Germinal center (tissue), 1 donor: ENCODE measurements around the gene PDXK.
"Not testable (repeated sequence)": the region's sequence is repeated elsewhere in the genome, so short reads cannot be mapped to it uniquely, and the experiment has no call there.

Source experiments
- DNase-seq: peaks from one replicate; pipeline ENCODE4 v3.0.0; 2012; ENCODE audit warnings: mixed read lengths, low spot score

Gene PDXK

DNA sequence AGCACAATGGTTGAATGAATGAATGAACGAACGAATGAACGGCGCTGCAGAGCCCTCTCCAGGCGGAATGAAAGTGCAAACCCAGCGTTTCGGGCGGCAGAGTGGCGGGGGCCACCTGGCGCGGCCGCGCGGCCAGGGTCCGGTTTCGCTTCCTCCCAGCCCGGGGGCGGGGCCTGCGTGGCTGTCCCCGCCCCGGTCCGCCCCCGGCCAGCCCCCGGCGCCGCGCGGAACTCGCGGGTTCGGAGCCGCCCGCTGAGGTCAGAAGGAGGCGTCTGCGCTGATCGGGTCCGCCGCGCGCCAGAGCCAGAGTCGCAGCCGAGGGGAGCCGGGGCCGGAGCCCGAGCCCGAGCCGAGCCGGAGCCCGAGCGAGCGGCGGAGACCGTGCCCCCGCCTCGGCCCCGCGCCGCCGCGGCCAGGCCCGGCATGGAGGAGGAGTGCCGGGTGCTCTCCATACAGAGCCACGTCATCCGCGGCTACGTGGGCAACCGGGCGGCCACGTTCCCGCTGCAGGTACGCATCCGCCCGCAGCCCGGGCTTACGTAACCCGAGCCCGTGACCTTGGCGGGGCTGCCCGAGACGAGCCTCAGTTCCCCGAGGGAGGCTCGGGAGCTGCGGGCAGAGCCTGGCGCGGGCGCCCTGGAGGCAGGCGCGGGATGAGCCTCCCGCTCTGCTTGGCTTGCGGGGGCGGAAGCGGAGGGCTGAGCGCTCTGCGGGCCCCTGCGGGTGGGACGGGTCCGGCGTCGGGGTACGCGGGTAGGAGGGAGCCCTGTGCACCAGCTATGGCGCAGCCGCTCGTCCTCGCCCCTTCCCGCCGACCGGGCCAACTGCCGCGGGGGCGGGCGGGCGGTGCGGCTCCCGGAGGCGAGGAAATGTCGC is at the start of gene PDXK:
TSS of gene PDXK (plus strand) at position 258 of the 876 bp plus-strand sequence. CDS start at position 424, 166 bp downstream.
- DNase-seq = peak; percentile 85

DNA sequence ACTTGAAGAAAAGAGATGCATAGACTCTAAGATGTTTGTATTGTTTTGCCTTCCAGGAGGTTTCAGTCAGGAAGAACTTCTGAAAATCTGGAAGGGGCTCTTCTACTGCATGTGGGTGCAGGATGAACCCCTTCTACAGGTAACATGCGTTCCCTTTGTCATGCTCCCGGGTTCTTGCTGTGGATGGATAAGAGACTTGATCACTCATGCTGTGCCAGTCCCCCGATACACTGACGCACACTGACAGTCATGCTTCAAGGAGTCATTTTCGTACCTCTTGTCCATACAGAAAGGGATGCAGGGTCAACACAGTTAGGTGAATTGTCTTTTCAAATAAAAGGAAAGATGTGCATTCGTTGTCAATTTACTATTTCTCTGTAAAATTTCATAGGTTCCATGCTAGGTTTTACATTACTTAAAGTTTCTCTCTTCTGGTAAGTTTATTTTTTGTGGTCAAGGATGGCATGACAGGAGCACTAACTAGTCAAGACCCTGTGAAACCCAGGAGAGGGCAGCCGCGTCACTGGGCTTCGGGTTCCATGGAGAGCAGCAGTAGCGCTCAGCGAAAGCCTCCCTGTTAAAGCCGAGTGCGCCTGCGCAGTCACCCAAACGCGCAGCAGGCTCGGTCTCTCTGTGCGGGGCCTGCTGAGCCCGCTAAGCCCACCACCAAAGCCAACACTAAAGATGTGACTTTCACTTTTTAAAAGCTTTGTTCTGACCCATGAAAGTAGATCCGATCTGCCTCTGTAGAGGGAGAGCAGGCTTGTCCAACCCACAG is 48.9 kb upstream of the PDXK start:
- no peak for DNase-seq

DNA sequence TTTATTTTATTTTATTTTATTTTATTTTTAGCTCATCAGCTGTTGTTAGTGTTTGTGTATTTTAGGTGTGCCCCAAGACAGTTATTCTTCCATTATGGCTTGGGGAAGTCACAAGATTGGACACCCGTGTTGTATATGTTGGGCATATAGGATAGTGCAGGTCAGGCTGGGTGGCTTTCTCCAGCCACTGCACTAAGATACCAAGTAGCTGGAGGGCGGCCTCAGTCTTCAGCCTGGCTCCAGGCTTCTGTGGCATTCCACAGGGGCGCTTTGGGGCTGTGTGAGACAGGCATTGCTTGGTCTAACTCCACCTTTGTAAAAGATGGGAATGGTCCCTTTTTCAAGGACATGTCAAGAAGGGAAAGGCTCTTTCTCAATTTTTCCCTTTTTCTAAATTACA is 43.1 kb upstream of the PDXK start:
- DNase-seq = no peak

DNA sequence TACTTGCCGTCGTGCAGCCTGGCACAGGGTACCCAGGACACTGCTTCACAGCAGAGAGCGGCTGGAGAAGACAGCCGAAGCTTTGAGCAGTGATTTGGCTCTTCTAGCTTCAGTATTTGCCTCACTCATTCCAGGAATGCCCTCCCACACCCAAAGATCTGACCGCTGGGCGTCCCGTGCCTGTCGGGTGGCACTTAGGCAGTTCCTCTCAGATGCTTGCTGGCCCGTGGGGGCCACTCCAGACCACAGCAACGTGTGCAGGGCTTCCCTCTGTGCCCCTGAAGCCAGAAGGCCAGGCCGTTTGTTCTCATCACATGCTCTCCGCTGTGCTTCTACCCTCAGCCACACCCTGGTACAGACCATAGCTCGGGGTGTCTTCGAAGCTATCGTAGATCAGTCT is 42.5 kb upstream of the PDXK start:
- no peak for DNase-seq

DNA sequence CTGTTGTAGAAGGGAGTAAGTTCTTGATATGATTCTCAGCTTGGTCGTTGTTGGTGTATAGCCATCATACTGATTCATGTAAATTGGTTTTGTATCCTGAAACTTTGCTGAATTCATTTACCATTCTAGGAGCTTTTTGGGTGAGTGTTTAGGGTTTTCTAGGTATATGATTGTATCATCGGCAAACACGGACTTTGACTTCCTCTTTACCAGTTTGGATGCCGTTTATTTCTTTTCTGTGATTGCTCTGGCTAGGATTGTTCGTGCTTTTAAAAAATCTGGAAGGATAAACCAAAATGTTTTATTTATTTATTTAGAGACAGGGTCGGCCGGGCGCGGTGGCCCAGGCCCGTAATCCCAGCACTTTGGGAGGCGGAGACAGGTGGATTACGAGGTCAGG is 39.0 kb upstream of the PDXK start:
- DNase-seq = no peak

DNA sequence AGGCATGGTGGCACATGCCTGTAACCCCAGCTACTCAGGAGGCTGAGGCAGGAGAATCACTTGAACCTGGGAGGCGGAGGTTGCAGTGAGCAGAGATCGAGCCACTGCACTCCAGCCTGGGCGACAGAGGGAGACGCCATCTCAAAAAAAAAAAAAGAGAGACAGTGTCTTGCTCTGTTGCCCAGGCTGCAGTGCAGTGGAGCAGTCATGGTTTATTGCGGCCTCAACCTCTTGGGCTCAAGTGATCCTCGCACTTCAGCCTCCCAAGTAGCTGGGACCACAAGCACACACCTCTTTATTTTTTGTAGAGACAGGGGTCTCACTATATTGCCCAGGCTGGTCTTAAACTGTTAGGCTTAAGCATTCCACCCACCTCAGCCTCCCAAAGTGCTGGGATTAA is 38.5 kb upstream of the PDXK start:
- not testable (repeated sequence) for DNase-seq

DNA sequence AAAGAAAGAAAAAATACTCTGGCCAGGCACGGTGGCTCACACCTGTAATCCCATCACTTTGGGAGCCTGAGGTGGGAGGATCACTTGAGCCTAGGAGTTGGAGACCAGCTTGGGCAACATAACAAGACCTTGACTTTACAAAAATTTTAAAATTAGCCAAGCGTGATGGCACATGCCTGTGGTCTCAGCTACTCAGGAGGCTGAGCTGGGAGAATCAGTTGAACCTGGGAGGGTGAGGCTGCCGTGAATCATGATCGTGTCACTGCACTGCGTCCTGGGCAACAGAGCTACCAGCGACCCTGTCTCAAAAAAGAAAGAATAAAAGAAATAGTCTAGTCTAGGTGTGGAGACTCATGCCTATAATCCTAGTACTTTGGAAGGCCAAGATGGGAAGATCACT is 37.3 kb upstream of the PDXK start:
- DNase-seq = no peak

DNA sequence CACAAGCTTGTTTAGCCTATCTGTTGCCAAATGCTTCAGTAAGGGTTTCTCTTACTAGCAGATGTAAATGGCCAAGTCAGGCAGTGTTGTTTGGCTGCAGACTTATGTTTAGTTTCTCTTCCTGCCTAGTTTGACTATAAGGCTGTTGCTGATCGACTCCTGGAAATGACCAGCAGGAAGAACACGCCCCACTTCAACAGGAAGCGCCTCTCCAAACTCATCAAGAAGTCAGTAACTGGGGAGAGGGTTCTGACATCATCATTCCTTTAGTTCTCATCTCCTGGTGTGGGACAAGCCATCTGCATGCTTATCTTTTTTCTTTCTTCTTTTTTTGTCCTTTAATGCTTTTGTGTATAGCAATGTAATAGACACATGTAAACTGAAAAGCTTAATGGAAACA is 34.5 kb upstream of the PDXK start:
- DNase-seq = no peak

DNA sequence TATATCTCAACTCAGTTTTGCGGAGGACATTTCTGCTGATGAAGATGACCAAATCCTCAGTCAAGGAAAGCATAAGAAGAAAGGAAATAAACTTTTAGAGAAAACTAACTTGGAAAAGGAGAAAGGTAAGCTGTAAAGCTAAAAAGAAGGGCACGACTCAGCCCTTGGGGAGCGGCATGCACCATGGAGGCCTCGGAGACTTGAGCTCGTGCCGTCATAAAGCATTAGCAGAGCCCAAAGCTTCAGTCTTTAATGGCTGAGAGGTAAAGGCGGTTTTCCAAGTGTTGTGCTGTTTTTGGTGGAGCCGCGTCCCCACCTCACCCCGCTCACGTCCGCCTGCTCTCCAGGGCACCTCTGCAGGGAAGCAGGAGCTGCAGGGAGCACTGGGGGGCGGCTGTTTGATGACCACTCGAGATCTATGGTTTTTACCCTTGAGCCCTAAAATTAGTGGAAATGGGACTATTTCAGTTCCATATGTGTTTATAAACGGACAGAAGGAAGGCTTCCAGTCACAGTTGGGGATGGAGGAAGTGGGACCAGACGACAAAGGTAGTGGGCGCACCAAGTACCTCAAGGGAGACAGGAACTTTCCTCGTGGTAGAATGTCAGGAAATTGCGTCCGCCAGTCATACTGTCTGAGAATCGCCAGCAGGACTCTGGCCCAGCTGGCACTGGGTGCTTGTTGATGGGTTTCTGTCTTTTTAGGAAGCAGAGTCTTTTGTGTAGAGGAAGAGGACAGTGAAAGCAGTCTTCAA is 31.9 kb upstream of the PDXK start:
- DNase-seq = no peak

DNA sequence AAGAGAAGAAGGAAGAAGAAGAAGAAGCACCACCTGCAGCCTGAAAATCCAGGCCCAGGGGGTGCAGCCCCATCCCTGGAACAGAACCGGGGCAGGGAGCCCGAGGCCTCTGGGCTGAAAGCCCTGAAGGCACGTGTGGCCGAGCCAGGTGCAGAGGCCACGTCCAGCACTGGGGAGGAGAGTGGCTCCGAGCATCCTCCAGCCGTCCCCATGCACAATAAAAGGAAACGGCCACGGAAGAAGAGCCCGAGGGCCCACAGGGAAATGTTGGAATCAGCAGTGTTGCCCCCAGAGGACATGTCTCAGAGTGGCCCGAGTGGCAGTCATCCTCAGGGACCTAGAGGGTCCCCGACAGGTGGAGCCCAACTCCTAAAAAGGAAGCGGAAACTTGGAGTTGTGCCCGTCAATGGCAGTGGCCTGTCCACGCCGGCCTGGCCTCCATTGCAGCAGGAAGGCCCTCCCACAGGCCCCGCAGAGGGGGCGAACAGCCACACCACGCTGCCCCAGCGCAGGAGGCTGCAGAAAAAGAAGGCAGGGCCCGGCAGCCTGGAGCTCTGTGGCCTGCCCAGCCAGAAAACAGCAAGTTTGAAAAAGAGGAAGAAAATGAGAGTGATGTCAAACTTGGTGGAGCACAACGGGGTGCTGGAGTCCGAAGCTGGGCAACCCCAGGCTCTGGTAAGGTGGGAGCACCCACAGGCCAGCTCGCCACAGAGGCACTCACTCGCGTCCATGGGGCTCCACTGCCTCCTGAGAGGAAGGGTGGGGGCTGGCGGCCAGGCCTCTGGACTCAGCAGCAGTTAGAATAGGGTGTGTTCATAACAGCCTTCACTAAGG is 31.1 kb upstream of the PDXK start:
- DNase-seq = peak; percentile 47

DNA sequence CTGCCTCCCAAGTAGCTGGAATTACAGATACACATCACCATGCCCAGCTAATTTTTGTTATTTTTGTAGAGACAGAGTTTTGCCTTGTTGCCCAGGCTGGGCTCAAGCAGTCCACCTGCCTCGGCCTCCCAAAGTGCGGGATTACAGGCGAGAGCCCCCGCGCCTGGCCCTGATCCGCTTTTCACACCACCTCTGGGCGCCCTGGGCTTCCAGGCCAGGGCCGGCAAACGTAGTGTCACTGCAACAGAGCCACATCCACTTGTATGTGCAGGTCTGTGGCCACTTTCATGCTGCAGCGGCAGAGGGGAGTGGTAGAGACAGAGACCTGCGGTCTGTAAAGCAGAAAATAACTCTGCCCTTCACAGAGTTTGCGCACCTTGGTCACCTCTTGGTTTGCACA is 30.0 kb upstream of the PDXK start:
- no peak for DNase-seq

DNA sequence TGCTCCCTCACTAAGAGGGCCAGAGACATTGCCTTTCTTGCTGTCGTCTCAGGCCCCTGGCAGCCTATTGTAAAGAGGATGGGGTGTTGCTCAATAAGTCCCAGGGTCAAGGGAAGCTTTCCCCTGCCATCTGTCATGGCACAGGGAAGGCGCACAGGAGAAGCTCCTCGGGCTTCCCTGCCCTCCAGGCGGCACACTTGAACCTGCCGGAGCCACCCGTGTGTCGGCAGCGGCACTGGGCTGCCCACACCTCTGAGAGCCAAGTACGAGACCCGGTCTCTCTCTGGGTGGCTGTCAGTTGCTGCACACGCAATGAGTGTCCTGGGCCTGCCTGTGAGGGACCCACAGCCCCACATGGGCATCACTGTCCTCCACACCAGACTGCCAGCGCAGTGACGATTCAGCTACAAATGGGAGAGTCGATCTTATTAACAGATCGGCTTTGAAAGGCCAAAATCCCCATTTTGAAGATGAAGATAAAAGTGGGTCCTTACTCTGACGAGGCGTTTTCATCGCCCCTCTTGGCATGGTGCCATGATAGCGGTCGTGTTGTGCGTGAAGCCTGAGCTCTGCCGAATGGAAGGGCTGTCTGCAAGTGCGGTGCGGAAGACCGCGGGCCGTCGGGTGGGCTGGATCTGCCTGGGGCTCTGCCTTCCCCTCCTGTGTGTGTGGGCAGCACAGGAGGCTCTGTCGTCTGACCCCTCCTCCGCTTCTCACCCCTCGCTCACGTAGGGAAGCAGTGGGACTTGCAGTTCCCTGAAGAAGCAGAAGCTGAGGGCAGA is 29.2 kb upstream of the PDXK start:
- DNase-seq = no peak

DNA sequence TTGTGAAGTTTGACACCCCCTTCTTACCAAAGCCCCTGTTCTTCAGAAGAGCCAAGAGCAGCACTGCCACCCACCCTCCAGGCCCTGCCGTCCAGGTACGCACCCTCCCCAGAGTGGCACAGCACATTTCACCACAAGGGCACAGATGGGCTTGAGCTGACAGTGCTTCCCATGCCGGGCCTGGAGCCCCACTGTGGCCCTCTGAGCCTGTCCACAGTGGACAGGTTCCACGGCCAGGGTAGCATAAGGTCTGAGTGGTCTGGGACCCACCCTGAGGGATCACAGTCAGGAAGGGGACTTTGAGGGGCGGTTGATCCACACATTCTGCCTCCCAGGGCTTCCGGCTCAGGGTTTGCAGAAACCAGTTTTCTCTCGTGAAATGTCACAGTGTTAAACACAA is 28.6 kb upstream of the PDXK start:
- DNase-seq = no peak

DNA sequence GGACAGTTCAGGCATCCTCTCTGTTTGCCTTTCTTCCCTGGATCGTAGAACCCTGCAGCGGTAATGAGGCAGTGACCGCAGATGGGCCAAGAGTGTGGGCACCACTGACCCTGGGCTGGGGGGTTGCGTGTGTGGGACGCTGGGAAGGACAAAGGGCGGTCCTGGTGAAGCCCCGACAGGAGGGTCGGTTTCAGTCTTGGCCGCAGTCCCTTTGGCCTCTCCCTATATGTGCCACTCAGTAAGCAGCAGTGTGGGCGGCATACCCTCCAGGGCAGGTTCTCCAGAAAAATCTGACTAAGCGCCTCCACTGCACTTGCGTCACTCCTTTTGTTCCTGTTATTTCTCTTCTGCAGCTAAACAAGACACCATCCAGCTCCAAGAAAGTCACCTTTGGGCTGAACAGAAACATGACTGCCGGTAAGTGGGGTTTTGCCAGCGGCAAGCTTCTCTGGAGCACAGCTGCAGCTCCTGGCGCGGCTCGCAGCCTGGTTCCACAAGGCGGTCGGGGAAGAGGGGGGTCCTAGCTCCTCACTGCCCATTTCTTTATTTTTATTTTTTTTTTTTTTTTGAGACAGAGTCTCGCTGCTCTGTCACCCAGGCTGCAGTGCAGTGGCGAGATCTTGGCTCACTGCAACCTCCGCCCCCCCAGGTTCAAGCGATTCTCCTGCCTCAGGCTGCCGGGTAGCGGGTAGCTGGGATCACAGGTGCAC is 27.7 kb upstream of the PDXK start:
- no peak for DNase-seq

DNA sequence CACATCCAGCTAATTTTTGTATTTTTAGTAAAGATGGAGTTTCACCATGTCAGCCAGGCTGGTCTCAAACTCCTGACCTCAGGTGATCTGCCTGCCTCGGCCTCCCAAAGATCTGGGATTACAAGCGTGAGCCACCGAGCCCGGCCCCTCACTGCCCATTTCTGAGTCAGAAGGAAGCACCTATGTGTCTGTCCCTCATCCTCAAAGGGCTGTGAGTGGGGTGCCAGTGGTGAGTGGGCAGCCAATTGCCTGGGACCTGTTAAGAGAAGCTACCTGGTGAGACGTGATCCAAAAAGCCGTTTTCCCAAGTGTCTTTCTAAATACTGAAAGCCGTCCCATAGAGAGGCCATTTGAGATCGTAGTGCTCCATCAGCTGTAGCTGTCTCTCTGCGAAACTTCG is 27.1 kb upstream of the PDXK start:
- DNase-seq = no peak

DNA sequence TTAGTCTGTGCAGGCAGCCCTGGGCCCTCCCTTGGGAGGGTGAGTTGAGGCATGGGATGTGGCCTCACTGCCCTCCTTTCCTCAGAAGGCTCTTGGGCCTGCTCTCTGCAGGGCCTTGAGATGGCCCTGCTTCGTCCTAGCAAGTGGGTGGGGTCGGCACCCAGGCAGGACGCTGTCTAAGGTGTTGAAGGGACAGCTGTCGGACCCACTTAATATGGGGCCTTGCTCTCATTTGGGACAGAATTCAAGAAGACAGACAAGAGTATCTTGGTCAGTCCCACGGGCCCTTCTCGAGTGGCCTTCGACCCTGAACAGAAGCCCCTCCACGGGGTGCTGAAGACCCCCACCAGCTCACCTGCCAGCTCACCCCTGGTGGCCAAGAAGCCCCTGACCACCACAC is 26.0 kb upstream of the PDXK start:
- no peak for DNase-seq

DNA sequence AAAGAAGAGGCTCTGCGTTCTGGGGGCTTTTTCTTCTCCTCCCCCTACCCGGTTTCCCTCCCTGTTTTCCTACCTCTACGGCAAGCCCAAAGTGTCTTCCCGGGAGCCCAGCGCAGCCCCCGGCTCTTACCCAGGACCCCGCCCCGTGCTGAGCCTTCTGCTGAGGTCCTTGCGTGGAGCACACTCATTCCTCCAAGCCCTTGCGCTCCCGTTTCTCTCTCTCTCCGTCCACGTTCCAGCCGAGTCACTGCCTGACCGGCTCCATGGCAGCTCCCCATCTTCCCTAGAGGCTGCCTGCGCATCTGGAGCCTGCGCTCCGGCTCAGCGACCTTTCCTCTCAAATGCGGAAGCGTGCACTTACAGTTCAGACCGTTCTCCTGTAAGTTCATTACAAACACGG is 24.9 kb upstream of the PDXK start:
- no peak for DNase-seq

DNA sequence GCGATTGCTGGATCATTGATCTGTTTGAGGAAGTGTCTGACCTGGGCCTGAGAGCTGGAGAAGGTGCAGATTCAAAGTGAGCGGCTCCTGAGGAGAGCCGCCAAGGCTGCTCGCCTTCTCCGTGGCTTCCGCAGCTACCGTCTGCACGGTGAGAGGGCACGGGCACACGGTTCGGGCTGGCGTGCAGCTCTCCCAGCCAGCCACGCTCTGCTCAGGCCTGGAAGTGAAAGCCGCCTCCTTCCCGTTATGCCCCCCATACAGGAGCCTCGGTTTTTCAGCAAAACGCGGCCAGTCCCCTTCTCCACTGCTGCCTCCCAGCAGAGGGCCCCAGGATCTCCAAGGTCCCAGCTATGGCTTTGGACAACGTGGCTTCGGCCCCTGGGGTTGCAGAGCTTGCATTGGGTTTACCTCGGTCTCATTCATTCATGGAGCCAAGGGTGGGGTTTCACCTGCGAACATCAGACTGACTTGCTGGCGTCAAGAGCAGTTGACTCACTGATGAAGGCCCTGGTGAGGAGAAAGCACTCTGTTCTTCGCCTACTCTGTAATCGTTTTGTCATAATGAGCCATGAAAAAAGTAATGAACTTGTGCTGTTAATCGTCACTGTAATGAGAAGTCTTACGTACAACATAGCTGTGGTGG is 24.4 kb upstream of the PDXK start:
- no peak for DNase-seq

DNA sequence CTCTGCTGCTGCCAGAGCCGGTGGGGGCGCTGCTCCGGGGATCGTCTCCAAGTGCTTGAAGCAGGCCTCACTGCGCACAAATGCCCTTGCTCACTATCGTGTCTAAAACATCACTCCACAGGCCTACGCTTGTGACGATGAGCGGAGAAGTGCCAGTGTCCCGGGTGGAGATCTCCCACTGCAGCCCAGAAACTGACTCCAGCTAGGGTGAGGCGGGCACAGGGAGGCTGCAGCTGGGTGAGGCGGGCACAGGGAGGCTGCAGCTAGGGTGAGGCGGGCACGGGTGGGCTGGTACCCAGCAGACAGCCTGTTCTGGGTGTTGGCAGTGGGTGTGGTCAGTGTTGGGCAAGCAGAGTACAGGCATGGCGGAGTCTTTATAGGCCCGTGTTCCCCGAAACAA is 22.7 kb upstream of the PDXK start:
- no peak for DNase-seq
